ENCODE data around the gene SERP1. TPM values are rescaled to one million over a fixed set of nuclear protein-coding genes. Genes with fewer than 3 reads are reported as not detected.

The SERP1 gene
- total RNA-seq, 4 donors from 2014 or later = 155 to 282 (median 197) TPM

DNA sequence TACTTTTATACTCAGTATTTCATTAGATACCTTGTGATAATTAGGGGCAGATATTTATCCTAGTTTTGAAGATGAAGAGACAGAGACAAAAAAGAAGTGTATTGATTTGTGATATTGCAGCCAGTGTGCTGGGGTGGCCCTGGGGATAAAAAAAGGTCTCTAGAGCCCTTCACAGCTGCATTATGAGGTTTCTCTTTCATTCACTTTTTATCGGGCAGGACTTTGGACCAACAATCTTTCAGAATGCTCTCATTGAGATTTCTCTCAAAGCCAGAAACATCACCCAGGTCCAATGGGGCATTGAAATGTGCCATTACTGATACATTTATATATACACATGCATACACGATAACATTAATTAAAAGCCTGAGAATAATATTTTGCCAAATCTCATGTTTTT is 36.3 kb upstream of the SERP1 start:
- WGBS, 2 donors = 90 to 91% methylated on average over 2 of the region's 2 CpGs
- no peak for TF ChIP-seq CTCF (IDR thresholded peaks at IDR 0.05)
- no peak for TF ChIP-seq POLR2A (IDR thresholded peaks at IDR 0.05)
- intact Hi-C loops (cut with DNase I; ENCODE audit: low total_unique reads) = no loop called here
- no peak overlapping the region for H3K4me3 ChIP-seq (ENCODE audit: low read depth, poor library complexity, severe bottlenecking)
- no peak for DNase-seq (ENCODE audit: low spot score in 2 of 2)

- no peak for TF ChIP-seq POLR2A (IDR thresholded peaks at IDR 0.05)
- no peak overlapping the region for H3K4me3 ChIP-seq (ENCODE audit: low read depth, poor library complexity, severe bottlenecking)
- intact Hi-C loops (cut with DNase I; ENCODE audit: low total_unique reads) = no loop called here
- no peak for DNase-seq (ENCODE audit: low spot score in 2 of 2)
Observed at GRCh38 chr3:150581174-150581573, 34.9 kb upstream of the SERP1 start.

DNA sequence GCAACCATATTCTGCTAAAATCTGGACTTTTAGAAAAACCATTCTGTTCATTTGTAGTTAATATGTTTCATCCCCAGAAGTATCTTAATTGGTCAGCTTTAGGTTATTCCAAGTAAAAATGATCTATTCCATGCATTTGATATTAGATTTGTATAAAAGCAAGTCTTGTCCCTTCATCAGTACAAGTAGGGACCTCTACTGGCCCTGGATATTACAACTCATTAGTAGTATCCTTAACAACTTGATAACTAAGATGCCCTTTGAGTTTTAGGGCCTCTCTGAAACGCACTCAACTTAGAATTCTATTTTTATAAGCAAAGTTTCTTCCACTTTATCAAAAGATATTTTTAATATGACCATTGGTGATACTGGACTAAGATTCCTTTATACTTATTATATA is 31.6 kb upstream of the SERP1 start:
- TF ChIP-seq CTCF (IDR thresholded peaks at IDR 0.05) = no peak
- no peak for TF ChIP-seq POLR2A (IDR thresholded peaks at IDR 0.05)
- DNase-seq (ENCODE audit: low spot score in 2 of 2) = no peak
- no peak overlapping the region for H3K4me3 ChIP-seq (ENCODE audit: low read depth, poor library complexity, severe bottlenecking)
- intact Hi-C loops (cut with DNase I; ENCODE audit: low total_unique reads) = no loop called here
- WGBS, 2 donors = 82 to 83% methylated on average over 1 of the region's 1 CpG

DNA sequence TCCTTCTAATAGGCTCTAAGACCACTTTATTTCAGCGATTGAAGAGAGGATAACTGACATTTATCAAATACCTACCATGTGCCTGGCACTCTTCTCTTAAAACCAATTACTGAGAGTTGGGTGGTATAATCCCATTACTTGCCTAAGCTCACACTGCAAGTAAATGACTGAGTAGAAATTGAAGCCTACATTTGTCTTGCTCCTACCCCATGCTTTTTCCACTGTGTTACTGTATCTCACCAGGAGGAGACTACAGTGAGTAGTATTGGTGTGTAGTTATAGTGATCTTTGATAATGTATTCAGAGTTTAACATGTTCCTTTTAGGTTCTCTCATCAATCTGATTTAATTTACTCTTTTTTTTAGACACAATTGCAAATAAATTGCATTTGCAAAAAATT is 21.0 kb upstream of the SERP1 start:
- no peak overlapping the region for H3K4me3 ChIP-seq (ENCODE audit: low read depth, poor library complexity, severe bottlenecking)
- WGBS, 2 donors = 95 to 100% methylated on average over 1 of the region's 1 CpG
- DNase-seq (ENCODE audit: low spot score in 2 of 2) = no peak
- no peak for TF ChIP-seq CTCF (IDR thresholded peaks at IDR 0.05)
- no peak for TF ChIP-seq POLR2A (IDR thresholded peaks at IDR 0.05)
- intact Hi-C loops (cut with DNase I; ENCODE audit: low total_unique reads) = no loop called here

- no peak for DNase-seq (ENCODE audit: low spot score in 2 of 2)
- 79 to 95% methylated on average over 2 of the region's 2 CpGs for WGBS, 2 donors
- no peak for TF ChIP-seq CTCF (IDR thresholded peaks at IDR 0.05)
- no peak for TF ChIP-seq POLR2A (IDR thresholded peaks at IDR 0.05)
- intact Hi-C loops (cut with DNase I; ENCODE audit: low total_unique reads) = no loop called here
- no peak overlapping the region for H3K4me3 ChIP-seq (ENCODE audit: low read depth, poor library complexity, severe bottlenecking)
Observed at GRCh38 chr3:150564243-150564642, 17.9 kb upstream of the SERP1 start.

DNA sequence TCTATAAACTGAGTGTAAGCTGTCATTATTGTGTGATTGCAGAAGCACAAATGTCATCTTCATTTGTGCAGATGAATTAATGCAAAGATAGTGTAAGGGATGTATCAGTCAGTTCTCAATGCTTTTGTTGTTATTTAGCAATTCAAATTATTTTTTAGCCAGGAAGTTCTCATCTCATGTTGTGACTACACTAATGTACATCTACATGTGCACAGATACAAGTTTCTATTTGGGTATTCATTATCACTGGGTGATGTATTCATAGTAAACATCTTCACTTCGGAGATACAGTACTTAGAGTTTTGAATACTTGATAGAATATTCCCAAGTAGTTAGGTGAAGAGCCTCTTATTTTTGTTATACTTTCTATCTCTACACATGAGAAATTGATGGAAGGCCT is 11.4 kb upstream of the SERP1 start:
- TF ChIP-seq POLR2A (IDR thresholded peaks at IDR 0.05) (no peak), CTCF (IDR thresholded peaks at IDR 0.05) (no peak)
- no peak for DNase-seq (ENCODE audit: low spot score in 2 of 2)
- no peak overlapping the region for H3K4me3 ChIP-seq (ENCODE audit: low read depth, poor library complexity, severe bottlenecking)
- 78 to 81% methylated on average over 1 of the region's 1 CpG for WGBS, 2 donors
- intact Hi-C loops (cut with DNase I; ENCODE audit: low total_unique reads) = no loop called here

Measured in lower leg skin (tissue), 4 donors.